C4-2B (cell line): ENCODE measurements around the gene PPP4R3A.
A peak's percentile ranks its signal among the peaks of the same experiment; 100 is the strongest.

Source experiments
- H3K27ac ChIP-seq: fragments of 450-650 bp; 2 replicates; pipeline ENCODE4 v1.5.1; 2017
- ZFX ChIP-seq: fragments of 450-650 bp; IDR thresholded peaks from 2 replicates; pipeline ENCODE4 v1.6.1; 2017
- TF ChIP-seq, protein P1 (sequence below): fragments of 450-650 bp; conservative IDR thresholded peaks from 2 replicates; pipeline ENCODE4 v1.5.1; 2017; ENCODE audit warnings: mild to moderate bottlenecking

The PPP4R3A gene

DNA sequence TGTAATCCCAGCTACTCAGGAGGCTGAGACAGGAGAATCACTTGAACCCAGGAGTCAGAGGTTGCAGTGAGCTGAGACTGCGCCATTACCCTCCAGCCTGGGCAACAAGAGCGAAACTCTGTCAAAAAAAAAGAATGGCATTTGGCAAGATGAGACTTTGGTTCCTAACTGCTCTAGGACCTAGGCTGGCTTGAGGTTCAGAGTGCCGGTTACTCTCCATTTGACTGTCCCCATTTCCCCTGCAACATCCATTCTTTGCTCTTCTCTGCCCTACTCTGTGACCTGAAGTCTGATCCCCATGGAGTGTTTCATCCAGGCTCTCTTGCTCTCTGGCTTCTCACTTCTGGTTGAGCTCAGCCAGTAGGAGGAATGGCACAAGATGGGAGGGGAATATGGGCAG, 26.2 kb upstream of the PPP4R3A start:
- H3K27ac ChIP-seq: peak overlapping the region; percentile 76; the same call in 1 of the 2 replicates
- TF ChIP-seq, protein P1, sequence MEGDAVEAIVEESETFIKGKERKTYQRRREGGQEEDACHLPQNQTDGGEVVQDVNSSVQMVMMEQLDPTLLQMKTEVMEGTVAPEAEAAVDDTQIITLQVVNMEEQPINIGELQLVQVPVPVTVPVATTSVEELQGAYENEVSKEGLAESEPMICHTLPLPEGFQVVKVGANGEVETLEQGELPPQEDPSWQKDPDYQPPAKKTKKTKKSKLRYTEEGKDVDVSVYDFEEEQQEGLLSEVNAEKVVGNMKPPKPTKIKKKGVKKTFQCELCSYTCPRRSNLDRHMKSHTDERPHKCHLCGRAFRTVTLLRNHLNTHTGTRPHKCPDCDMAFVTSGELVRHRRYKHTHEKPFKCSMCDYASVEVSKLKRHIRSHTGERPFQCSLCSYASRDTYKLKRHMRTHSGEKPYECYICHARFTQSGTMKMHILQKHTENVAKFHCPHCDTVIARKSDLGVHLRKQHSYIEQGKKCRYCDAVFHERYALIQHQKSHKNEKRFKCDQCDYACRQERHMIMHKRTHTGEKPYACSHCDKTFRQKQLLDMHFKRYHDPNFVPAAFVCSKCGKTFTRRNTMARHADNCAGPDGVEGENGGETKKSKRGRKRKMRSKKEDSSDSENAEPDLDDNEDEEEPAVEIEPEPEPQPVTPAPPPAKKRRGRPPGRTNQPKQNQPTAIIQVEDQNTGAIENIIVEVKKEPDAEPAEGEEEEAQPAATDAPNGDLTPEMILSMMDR: no peak
- TF ChIP-seq ZFX: no peak

DNA sequence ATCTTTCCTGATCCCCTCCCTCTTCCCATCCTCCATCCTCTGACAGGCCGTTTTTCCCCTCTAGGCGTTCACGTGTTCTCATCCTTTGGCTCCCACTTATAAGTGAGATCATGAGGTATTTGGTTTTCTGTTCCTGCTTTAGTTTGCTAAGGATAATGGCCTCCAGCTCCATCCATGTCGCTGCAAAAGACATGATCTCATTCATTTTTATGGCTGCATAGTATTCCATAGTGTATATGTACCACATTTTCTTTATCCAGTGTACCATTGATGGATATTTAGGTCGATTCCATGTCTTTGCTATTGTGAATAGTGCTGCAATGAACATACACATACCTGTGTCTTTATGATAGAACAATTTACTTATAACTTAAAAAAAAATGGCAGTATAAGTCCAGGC, 23.9 kb upstream of the PPP4R3A start:
- peak overlapping the region; percentile 37; the same call in 1 of the 2 replicates for H3K27ac ChIP-seq

DNA sequence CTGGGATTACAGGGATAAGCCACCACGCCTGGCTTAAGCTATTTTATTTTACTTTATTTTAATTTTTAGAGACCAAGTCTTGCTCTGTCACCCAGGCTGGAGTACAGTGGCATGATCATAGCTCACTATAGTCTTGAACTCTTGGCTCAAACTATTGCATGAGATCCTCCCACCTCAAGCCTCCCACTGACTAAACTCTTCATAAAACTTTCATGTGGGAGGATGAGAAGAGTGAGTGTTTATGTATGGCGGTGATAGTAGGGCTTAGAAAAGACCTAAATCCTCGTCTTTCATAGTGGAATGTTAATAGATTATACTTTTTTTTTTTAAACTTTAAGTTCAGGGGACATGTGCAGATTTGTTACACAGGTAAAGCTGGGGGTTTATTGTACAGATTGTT, 23.5 kb upstream of the PPP4R3A start:
- TF ChIP-seq ZFX: no peak
- TF ChIP-seq, protein P1: no peak
- no peak overlapping the region for H3K27ac ChIP-seq

DNA sequence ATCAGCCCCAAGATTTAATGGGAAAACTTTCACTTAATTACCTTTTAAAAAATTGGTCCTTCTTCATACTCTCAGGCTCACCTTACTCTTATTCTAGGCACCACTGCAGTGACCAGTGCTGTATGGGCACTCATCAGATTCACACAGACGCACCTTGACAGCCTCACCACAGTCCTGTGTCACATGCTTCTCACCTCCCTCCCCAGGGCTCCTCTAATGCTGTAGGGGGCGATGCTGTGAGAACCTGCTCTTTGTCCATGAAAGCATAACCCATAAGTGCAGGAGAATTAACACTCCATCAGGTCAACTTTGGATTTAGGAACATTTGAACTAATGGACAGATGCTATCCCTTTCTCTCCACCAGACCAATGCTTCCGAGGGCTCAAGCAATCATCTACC, 13.9 kb upstream of the PPP4R3A start:
- H3K27ac ChIP-seq: no peak overlapping the region
- no peak for TF ChIP-seq ZFX
- TF ChIP-seq, protein P1: no peak

DNA sequence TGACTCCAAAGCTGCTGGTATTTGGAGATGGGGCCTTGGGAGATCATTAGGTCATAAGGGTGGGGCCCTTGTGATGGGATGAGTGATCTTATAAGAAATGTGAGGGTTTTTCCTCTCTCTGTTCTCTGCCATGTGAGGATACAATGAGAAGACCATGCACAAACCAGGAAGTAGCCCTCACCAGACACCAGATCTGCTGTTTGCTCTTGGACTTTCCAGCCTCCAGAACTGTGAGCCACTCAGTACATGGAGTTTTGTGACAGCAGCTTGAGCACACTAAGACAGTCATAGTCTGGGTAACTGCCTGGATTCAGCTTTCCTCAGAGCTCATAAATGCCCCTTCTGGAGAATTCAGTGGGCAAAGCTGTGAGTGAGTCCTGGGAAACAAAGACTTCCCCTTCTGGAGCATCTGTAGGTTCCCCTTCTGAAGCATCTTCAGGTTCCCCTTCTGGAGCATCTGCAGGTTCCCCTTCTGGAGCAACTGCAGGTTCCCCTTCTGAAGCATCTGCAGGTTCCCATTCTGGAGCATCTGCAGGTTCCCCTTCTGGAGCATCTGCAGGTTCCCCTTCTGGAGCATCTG, 11.0 kb upstream of the PPP4R3A start:
- TF ChIP-seq, protein P1: no peak
- TF ChIP-seq ZFX: no peak
- H3K27ac ChIP-seq: no peak overlapping the region

DNA sequence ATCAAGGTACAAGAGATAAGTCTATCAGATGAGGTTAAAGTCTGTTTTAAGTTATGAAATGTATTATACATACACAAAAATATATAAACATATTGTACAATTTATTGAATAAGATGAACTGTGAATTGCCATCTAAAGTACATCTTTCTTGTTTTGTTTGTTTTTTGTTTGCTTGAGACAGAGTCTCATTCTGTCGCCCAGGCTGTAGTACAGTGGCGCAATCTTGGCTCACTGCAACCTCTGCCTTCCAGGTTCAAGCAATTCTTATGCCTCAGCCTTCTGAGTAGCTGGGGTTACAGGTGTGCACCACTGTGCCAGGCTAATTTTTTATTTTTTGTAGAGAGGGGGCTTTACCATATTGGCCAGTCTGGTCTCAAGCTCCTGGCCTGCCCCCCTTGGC, 10.0 kb upstream of the PPP4R3A start:
- H3K27ac ChIP-seq: no peak overlapping the region
- TF ChIP-seq ZFX: no peak
- TF ChIP-seq, protein P1: no peak

DNA sequence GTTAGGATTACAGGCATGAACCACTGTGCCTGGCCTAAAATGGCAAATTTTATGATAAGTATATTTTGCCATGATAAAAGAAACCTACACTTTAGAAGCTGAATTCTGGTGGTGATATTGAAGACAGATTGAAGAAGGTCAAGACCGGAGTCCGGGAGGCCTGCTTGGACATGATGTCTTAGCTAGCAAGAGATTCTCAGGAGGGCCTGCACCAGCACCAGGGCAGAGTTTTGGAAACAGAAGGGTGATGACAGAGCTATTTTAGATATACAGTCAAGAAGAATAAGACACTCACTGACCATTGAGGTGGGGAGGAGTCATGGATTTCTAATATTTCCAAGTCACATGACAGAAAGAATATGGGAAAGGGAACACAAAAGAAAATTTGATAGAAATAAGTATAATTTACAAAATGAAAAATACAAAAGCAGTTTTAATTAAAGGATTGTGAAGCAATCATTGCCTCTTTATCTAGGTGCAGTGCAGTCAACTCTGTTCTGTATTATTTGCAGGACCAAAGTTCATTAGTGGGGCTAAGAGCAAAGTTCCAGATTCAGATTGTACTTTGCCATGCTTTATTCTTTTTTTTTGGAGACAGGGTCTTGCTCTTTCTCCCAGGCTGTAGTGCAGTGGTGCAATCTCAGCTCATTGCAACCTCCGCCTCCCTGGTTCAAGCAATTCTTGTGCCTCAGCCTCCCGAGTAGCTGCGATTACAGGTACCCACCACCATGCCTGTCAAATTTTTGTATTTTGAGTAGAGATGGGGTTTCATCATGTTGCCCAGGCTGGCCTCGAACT, 9.3 kb upstream of the PPP4R3A start:
- H3K27ac ChIP-seq: no peak overlapping the region
- no peak for TF ChIP-seq ZFX
- TF ChIP-seq, protein P1: no peak
